Activated T-cell treated with anti-CD3 and anti-CD28 coated beads, Interleukin-2, amount 50 U/mL, for 1 hour (primary cell): ENCODE measurements around the gene CCDC54.

Experiments
- DNase-seq: peaks from one replicate; pipeline ENCODE4 v3.0.0-alpha.2; 2020

The CCDC54 gene

DNA sequence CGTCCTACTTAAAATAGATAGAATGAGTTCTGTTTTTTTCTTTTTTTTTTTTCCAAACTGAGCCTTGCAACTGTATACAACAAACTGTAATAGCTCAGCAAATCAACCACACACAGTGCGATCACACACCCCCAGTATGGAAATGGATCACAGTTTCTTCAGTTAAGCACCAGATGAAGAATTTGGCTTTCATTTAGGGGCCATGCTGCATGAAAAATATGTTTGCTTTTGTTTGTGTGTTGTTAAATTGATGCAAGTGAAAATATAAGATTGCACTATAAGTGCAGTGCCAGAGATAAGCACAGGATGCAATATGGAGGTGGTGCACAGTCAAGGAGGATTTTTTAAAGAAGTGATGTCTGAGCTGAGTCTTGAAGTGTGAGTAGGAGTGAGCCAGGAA is 17.8 kb downstream of the CCDC54 start:
- DNase-seq: no peak

DNA sequence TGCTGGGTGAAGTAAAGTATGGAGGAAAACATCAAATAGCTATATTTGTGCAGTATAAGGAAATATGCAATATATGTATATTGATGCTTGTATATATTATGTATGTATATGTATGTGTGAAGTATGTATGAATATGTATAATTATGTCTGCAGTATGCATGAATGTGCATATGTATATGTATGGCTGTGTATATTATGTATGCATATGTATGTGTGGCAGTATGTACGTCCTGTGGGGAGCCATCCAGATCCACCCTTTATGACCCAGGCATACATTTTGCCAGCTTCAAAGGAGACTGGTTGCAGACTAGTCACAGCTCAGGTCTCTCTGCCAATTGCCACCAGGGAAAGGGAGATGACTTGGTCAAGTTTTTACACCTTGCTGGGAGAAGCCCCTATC is 24.1 kb downstream of the CCDC54 start:
- DNase-seq: no peak

DNA sequence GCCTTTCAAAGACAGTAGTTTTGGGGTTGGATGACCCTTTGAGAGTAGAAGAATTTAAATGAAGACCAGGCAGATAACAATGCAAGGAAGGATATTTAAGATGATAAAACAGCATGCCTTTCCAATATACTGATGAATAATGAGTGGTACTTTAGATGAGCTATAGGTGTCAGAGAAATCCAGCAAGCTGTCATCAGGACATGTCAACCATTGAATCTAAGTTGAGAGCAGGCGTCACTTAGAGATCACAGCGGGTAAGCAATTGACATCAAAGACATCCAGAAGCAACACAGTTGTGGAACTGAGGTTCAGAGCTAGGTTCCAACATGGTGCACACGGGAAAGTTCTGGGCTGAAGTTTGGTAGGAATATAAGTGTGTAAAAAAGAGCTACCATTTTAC is 25.0 kb downstream of the CCDC54 start:
- DNase-seq: no peak

DNA sequence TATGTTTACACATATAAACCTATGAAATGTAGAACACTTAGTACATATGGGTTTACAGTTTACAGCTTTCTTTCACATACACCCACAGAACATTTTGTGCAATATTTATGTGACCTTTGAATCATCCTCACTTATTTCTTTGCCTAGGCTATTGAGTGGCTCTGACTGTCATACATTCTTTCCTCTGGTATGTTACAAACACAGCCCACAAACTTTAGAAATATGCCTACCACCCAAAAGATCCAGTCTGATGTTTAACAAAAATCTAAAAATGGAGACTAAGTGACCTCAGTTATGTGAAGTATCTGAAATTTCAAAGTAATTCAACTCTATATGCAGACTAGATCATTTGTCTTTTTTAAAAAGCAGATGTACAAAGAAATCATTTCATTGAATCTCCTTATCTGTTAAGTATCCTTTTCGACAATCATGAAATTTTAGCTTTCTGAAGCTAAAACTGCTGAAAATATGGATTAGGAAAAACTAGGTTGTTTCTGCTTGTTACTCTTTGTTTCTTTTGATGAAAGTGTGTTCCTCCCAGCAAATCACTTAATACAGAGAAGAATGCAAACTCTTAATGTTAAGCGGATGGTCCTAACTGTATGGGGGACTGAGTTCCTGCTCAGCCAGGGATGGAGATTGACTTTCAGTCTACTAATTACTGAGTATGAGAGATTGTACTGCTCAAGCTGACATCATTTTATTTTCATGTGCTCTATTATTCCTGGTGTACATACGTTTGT is 27.7 kb downstream of the CCDC54 start:
- no peak for DNase-seq

DNA sequence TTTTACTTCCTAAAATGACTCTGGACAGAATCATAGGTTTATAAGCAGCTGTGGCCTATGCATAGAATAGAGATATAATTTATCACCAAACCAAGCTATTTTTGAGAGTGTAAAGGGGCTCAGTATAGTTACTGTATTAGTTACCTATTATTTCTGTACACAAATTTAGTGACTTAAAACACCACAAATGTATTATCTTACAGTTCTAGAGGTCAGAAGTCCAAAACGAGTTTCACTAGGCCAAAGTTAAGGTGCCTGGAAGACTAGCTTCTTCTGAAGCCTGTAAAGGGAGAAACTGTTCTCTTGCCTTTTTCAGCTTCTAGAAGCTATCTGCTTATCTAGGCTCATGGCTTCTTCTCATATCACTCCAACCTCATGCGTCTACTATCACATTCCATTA is 30.1 kb downstream of the CCDC54 start:
- DNase-seq: no peak

DNA sequence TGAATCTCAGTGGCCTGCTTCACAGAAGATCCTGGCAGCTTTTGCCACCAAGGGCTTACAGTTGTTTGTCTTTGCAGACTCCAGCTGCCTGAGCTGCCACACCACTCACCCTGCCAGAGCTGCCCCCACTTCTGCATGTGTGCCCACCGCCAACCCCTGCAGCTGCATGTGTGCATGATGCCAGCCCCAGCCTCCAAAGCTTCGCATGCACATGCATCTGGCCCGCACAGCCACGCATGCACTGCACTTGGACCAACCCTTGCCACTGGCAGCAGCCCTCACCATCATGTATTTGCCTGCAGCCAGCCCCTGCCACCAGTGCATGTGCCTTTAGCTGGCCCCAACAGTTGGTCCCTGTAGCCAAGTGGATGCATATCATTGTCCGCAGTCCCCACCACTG is 31.3 kb downstream of the CCDC54 start:
- DNase-seq: no peak

DNA sequence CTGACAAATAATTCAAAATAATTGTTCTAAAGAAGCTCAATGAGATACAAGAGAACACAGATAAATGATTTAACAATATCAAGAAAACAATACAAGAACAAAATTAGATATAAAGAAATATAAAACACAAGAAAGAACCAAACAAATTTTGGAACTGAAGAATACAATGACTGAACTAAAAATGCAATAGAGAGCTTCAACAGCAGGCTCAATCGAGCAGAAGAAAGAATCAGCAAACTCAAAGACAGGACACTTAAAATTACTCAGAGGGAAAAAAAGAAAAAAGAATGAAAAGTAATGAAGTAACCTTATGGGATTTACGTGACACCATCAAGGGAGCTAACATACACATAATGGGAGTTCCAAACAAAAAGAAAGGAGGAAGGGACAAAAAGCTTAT is 32.1 kb downstream of the CCDC54 start:
- DNase-seq: no peak

DNA sequence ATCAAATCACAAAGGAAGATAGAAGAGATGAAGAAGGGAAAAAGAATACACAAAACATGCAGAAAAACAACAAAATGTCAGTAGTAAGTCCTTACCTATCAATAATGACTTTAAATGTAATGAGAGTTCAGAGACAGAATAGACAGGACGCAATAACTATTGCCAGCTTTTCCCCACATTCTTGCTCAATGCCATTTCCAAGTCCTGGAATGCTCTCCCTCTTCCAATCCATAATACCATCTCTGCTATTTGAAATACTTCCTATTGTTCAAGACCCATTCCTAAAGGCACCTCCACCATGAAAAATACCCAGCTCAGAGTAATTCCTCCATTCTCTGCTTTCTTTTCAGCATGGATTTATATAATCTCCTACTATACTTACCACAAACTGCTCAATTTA is 33.4 kb downstream of the CCDC54 start:
- no peak for DNase-seq

DNA sequence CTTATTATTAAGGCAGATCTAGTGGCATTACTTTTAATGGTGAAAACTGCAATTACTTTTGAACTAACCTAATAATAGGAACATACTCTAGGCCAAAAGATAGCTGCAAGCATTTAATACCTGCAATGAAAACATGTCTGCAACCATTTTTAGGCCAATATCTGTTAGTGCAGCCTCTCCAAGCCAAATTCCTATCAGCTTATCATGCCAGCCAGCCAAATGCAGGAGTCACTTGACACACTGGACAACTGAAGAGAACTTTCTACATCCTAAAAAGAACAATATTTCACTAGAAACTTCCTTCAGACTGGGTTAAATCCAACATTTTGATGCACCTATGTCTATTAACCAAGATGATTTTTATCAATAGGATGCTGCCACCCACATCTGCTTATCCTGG is 33.8 kb downstream of the CCDC54 start:
- no peak for DNase-seq

DNA sequence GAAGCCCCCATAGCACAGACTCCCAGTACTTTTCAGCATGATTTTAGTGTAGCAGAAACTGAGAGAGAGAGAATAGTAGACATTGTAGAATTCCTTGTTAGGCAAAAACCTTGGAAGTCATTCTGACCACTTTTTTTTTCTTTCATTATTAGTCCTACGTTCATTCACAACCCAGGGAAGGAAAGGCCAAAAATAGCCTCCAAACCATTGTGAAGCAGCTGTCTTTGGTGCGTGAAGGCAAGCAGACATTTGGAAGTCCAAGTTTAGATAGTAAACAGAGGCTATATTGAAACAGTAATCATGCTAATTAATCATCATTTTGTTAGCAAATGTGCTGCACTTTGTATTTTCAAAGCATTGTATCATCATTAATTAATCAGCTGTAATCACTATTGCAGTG is 34.5 kb downstream of the CCDC54 start:
- no peak for DNase-seq

DNA sequence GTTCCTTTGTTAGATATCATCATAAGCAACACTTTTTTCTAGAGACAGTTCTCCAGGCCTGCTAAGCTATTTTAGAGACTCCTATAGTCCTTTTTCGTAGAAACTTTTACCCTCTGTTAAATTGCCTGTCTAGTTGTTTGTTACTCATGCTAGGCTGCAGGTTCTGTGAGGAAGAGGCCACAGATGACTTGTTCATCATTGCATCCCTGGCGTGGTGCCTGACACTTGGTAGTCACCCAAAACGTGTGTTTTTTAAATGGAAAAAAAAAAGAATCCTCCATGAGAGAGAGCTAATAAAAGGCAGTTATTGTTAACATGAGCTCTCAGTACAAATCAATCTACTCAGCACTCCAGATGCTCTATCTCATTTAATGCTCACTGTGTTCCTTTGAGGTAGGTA is 35.1 kb downstream of the CCDC54 start:
- no peak for DNase-seq

DNA sequence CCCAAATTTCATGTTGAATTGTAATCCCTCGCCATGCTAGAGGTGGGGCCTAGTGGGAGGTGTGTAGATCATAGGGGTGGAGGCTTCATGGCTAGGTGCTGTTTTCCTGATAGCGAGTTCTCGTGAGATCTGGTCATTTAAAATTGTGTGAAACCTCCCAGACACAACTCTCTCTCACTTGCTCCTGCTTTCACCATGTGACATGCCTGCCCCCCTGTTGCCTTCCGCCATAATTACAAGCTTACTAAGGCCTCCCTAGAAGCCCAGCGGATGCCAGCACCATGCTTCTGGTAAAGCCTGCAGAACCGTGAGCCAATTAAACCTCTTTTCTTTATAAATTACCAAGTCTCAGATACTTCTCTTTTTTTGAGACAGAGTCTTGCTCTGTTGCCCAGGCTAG is 36.0 kb downstream of the CCDC54 start:
- DNase-seq: no peak

DNA sequence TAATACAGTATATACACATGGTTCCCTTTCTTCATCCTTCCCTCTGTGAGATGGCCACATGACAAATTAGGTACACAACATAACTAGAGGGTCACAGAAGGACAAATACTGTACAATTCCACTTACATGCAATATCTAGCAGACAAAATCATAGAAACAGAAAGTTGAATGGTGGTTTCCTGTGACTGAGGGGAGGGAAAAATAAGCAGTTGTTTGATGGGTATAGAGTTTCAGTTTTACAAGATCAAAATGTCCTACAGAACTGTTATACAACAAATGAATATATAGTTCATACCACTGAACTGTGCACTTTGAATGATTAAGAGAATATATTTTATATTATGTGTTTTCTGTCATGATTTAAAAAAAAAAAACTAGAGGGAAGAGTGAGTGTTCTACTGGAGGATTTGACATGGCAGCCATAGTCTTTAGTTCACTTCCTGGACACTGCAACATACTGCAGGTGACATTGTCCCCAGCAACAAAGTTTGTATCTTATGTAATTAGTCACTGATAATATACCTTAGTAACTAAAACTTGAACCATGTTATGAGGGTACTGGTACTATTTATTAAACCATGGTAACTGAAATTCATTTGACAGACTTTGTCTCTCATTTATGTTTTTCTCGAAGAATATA is 37.2 kb downstream of the CCDC54 start:
- DNase-seq: no peak

DNA sequence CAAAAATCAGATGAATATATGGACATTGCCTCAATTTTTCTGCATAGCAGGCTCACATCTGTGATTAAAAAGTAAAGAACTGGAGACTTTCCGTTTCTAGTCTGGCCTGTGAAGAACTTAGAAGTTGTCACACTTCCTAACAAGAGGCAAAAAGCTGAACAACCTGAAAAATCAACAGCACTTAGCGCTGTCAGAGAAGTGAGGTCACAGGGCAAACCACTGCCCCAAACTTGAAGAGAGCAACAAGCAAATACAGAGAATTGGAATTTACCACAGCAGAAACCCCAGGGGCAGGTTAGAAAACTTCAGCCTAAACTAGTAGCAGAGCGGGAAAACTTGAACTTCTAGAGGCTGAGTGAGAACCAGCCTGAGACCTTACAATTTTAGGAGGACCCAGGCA is 38.9 kb downstream of the CCDC54 start:
- DNase-seq: no peak

DNA sequence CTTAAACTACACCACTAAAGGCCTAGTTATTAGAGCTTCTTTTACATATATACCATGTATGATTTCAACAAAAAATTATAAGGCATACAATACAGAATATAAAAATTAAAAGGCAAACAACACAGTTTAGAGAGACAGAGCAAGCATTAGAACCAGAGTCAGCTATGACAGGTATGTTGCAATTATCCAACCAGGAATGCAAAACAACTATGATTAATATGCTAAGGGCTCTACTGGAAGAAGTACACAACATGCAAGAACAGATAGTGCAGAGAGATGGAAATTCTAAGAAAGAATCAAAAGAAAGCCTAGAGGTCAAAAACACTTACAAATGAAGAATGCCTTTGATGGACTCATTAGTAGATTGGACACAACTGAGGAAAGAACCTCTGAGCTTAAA is 39.6 kb downstream of the CCDC54 start:
- DNase-seq: no peak

DNA sequence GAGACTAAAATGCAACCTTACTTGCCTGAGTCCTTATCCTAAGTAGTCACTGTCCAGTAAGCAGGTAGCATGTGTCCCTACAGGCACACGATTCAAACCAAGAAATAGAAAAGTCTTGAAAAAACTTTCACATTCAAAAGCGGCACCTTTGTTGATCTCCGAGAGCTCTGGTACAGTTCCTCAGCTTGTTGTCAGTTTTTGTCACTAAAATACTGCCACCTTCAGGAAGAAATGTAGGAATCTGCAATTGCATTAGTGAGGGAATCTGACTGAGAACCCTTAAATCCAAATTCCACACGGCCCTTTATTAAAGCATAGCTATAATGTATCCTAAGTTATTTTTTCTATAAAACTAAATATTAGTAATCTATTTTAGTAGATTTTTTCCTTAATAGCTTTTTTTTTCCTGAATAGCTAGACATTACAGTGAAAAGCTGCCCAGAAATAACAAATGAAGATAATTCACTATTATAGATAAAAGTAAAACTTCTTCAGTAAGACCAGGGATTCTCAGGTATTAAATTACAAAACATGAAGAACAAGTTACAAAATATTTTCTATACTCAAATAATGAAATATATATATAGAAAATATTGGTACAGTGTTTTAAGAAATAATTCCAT is 44.0 kb downstream of the CCDC54 start:
- DNase-seq: no peak

DNA sequence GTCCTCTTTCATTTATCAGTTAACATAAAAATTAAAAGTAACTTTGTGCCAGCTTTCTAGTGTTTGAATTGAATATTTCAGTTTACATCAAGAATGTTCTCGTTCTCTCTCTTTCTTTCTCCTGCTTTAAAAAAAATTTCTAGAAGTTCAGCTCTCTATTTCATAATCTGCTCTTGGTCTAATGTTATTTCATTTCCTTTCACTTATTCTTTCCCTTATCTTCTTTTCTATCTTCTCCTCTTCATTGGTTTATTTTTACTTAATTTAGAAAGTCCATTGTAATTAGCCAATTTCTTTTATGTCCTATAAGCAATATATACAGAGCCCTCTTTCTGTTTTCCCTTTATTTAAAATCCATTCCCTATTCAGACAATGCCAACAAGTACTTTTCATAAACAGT is 44.6 kb downstream of the CCDC54 start:
- no peak for DNase-seq

DNA sequence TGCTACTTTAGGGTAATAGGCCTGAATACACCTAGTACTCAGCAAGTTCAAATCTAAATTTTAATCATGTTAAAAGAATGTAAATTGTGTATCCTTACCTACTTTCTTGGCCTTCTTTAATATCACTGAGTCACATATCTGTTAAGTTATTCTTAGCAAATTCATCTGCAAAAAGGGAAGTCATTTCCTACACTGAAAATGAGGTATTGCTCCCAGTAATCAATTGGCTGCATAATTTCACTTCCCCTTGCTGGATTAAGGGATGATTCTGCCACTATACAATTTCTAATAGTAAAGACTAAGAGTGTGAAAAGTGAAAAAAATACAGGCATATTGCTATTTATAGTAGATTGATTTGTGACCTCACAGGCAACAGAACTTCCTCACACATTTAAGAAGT is 47.8 kb downstream of the CCDC54 start:
- DNase-seq: no peak

DNA sequence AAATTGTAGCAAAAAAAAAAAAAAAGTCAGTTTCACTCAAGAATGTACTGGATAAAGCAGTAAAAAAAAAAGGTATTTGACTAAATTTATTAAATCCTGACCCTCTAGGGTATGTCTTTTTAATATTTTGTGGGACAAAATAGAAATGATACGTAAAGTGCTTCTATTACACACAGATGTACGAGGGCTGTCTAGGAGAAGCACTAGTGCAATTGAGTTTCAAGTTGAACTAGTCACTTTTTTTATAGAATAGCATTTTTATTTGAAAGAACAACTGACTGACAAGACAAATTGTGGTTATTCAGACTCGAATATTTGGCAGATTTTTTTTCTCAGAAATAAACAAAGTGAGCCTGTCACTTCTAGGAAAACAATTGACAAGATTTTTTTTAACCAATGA is 49.0 kb downstream of the CCDC54 start:
- DNase-seq: no peak
